GM18868 (cell line): ENCODE data around the gene MTR.

Experiments
- ATAC-seq: cut with Tn5 transposase; IDR thresholded peaks from one replicate; pipeline ENCODE4 v1.9.1; 2021; ENCODE audit warnings: mild to moderate bottlenecking, moderate library complexity; ENCODE audit not compliant: unreplicated experiment

The MTR gene

GRCh38 chr1:236862219-236862591, 67.1 kb downstream of the MTR start:
- ATAC-seq = no peak

DNA sequence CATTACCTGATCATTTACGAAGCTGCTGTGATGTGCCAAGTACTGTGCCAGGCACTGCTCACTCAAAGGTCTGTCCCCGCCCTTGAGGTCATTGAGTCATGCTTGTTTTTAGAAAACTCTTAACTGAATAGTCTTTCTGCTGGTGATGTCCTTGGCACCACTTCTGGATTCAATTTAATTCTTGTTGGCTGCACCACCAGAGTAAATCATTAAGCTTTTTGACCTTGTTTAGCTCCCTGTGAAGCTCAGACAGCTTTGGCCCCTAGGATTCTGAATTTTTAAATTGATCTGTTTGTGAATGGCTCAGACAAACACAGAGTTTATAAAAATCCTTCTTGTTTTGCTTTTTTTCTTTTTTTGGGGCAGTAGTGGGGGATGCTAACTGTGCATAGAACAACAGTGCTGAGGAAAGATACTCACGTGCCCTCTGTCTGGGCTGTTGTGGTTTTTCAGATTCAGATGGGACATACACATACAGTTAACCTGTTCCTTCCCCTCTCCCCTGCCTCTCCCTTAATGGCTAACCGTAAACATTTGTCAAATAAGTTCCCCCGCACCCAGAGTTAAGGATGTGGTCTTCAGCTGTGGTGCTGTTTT, 67.6 kb downstream of the MTR start:
- no peak for ATAC-seq

DNA sequence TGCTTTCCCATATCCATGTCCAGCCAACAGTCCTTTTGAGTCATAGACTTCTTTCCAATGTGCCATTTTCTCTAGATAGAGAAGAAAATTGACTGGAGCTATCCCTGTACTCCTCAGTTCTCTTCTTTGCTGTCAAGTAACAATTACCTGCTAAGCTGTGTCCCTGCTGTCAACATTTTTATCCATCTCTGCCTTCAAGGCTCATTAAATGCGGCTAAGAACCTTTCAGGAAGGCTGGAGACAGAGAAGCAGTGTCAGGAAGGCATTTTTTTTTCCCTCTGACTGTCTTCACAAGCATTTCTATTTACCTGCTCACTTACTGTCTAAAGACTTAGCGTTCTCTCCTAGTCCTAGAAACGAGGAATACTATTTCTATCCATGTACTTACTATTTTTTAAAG, 69.1 kb downstream of the MTR start:
- ATAC-seq = no peak

DNA sequence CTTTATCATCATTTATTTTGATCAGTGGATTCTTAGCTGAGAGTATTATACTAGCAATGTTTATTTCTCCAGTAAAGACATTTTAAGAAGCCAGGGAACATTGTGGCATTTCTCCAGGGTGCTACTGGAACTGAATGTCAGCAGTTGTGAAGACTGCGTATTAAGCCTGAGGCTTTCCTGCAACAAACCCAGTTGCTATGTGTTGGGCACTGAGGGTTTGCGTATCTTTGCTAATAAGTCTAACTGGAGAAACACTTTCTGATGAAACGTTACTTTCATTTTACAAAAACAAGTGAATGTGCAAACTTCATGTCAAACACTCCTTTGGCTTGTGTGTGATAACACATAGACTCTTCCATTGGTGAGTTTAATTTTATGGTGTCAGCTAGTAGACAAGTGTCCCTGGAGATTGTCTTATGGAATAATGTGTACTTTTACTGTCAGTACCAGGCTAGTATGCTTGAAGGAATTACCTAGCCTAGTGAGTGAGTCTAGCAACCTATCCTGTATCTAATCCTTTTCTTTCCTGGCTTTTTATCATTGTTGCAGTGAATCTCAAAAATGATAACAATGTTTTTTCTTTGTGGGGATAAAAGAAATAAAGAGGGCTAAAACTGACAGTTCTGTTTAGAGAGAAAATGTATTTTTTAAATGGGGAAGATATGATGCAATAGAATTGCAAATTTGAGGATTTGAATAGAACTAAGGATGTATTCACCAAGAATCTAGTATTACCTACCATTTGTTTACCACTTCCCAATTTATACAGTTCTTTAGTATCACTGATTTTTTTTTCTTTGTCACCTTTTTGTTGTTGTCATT, 70.1 kb downstream of the MTR start:
- ATAC-seq = no peak

GRCh38 chr1:236865818-236866155, 70.7 kb downstream of the MTR start:
- ATAC-seq = no peak

- ATAC-seq = peak; percentile 91
These were observed 73.8 kb downstream of the MTR start for GRCh38 chr1:236868625-236869467.

DNA sequence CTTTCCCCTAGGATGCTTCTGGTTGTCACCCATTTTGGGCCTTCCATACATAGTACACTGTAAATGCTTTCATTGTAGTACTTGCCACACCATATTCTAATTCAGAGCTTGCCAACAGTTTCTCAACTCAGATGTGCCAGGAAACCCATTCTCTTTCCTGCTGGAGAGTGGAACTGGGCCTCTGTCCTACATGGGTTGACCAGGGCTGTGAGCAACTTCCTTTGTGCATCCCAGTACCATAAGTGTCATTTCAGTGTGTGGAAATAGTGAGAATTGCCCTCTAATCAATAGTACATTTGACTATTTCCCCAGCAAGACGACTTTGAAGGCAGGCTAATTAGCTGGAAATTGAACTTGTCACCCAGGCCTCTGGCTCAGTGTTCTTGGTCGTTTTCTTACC, 74.8 kb downstream of the MTR start:
- no peak for ATAC-seq

- ATAC-seq = no peak
These were observed 75.6 kb downstream of the MTR start for GRCh38 chr1:236870721-236871120.

GRCh38 chr1:236872075-236872666, 77.1 kb downstream of the MTR start:
- ATAC-seq = no peak

DNA sequence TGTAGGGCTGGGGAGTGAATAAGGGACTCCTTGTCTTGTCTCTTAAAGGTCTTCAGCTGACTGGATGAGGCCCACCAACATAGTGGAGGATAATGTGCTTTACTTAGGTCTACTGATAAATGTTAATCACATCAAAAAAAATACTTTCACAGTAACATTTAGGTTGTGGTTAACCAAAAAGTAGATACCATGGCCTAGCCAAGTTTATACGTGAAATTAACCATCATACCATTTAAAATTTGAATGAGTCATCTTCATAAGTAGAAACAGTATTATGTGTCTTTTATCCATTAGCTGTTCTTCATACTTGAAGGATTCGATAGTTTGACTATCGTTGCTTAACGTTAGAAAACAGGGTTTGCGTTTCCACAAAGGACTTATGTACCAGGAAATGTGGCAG, 80.9 kb downstream of the MTR start:
- no peak for ATAC-seq

DNA sequence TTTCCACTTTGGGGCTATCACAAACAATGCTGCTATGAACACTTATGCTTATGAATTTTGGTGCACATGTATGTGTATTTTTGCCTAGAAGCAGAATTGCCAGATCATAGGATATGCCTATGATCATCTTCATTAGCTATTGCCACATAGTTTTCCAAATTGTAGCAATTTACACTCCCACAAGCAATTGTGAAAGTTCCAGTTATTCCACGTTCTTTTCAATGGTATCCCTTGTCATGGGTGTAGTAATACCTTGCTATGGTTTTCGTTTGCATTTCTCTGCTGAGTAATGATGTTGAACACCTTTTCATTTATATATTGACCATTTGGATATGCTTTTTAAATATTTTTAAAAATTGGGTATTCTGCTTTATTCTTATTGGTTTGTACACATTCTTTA, 82.6 kb downstream of the MTR start:
- ATAC-seq = no peak

DNA sequence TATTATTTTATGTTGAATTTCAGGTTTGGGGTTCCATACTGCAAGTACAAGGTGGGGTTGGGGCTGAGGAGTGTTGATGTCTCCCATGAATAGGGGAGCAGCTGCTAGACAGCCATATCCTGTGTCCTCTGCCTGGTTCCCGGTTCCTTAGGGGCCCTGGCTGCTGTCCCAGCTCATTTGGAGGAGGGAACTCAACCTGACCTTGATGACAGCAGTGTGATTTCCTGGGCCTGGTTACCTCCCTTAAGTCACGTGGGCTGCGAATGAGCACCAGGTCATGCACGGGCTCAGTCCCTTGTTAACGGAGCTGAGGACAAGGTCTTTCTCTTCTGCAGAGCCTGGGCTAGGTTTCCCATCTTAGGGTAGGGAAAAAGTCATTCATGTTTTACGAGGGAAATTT, 85.1 kb downstream of the MTR start:
- ATAC-seq = no peak

- no peak for ATAC-seq
These were observed 87.6 kb downstream of the MTR start for GRCh38 chr1:236882678-236883077.

DNA sequence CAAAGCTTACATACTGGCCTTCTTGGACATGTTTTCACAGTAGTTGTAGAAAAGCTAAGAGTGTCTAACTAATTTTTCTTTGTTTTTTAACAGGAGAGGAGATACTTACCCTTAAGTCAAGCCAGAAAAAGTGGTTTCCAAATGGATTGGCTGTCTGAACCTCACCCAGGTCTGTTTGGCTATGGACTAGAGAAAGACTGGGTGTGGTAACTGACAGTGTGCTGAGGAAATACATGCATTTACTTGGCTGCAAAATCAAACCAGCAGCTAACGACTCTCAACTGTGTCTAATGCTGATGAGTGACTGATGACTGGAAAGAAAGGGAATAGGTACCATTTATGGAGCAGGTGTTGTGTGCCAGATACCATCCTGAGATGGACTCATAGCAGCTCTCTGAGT, 91.1 kb downstream of the MTR start:
- ATAC-seq = no peak

GRCh38 chr1:236887081-236887480, 92.0 kb downstream of the MTR start:
- ATAC-seq = no peak

- ATAC-seq = no peak
These were observed 93.0 kb downstream of the MTR start for GRCh38 chr1:236888126-236888525.

- ATAC-seq = no peak
These were observed 93.8 kb downstream of the MTR start for GRCh38 chr1:236888903-236889302.

- ATAC-seq = no peak
These were observed 95.3 kb downstream of the MTR start for GRCh38 chr1:236890152-236891056.

- no peak for ATAC-seq
These were observed 98.8 kb downstream of the MTR start for GRCh38 chr1:236893626-236894545.
